ENCODE data around the gene GRAMD1C.

Gene GRAMD1C

DNA sequence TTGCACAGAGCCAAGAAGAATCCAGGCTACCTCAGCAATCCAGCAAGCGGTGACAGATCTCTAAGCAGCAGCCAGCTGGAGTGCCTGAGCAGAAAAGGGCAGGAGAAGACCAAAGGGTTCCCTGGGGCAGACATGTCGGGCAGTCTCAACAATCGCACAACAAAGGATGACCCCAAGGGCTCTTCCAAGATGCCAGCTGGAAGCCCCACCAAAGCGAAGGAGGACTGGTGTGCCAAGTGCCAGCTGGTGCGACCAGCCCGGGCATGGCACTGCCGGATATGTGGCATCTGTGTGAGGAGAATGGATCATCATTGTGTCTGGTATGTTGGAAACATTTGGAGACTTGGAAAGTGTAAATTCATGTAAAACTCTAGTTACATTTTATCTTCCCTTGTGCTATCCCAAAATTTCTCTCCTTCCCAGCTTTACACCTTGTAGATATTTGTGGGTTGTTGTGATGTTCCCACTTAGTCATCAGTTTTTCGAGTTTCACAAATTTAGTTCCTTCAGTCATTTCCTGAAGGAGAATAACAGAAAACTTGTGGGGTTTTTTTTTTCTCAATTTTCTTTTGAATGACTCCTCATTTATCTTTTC, 115.6 kb downstream of the GRAMD1C start:
- Histone ChIP-seq H3K9me3 (ENCODE audit: control insufficient read depth, low read depth, low read length) (no peaks in the 10 kb centered on the region), H3K27ac (ENCODE audit: low read length) (no peak overlapping the region), H3K9ac (ENCODE audit: low read length) (no peak overlapping the region), H3K27me3 (ENCODE audit: control insufficient read depth, insufficient read depth, low read length) (peaks cover 2% of the 10 kb centered on the region), H3K4me1 (ENCODE audit: control insufficient read depth, low read depth, low read length) (peaks cover under 1% of the 10 kb centered on the region), H3K4me3 (ENCODE audit: low read length) (no peak overlapping the region), H3K36me3 (ENCODE audit: control insufficient read depth, low read depth, low read length) (no peaks in the 10 kb centered on the region)

DNA sequence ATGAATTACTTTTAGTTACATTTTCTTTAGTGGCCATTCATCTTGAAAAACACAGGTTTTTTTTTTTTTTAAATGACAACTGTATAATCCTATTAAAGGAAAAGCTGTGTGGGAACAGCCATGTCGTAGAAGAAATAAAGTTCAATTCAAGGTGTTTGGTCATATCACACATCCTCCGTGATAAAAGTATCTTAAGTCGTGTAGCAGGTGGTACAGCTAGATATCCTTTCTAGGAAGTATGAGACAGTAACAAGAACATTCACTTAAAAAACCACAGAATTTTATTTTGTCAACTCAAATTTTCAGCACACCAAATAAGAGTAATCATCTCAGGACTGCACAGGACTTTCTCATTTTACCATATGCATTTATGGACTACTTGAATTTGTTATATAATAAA, 125.3 kb downstream of the GRAMD1C start:
- H3K9me3 ChIP-seq (ENCODE audit: control insufficient read depth, low read depth, low read length): no peaks in the 10 kb centered on the region
- no peaks in the 10 kb centered on the region for H3K27me3 ChIP-seq (ENCODE audit: control insufficient read depth, insufficient read depth, low read length)
- peaks cover 7% of the 10 kb centered on the region for H3K4me1 ChIP-seq (ENCODE audit: control insufficient read depth, low read depth, low read length)
- H3K27ac ChIP-seq (ENCODE audit: low read length): no peak overlapping the region
- no peaks in the 10 kb centered on the region for H3K36me3 ChIP-seq (ENCODE audit: control insufficient read depth, low read depth, low read length)
- no peak overlapping the region for H3K9ac ChIP-seq (ENCODE audit: low read length)
- H3K4me3 ChIP-seq (ENCODE audit: low read length): no peak overlapping the region

DNA sequence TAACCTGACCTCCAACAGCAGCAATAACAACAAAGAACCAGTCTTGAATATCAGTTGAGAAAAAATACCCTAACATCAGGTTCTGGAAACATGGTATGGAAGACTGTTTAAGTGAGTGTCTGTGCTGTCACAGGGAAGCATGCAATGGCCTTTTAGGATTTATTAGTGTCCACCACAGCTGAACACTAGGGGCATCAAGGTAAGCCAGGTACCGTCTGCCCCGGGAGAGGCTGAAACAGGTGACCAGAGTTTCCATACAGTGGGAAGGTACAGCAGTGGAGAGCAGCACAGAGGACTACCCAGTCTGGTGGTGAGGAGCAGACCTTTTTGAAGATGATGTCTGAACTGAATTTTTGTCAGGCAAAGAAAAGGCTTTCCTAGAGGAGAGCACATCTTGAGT, 127.6 kb downstream of the GRAMD1C start:
- Histone ChIP-seq H3K9me3 (ENCODE audit: control insufficient read depth, low read depth, low read length) (no peaks in the 10 kb centered on the region), H3K4me3 (ENCODE audit: low read length) (no peak overlapping the region), H3K36me3 (ENCODE audit: control insufficient read depth, low read depth, low read length) (no peaks in the 10 kb centered on the region), H3K27ac (ENCODE audit: low read length) (no peak overlapping the region), H3K9ac (ENCODE audit: low read length) (no peak overlapping the region), H3K27me3 (ENCODE audit: control insufficient read depth, insufficient read depth, low read length) (no peaks in the 10 kb centered on the region), H3K4me1 (ENCODE audit: control insufficient read depth, low read depth, low read length) (peaks cover 7% of the 10 kb centered on the region)

DNA sequence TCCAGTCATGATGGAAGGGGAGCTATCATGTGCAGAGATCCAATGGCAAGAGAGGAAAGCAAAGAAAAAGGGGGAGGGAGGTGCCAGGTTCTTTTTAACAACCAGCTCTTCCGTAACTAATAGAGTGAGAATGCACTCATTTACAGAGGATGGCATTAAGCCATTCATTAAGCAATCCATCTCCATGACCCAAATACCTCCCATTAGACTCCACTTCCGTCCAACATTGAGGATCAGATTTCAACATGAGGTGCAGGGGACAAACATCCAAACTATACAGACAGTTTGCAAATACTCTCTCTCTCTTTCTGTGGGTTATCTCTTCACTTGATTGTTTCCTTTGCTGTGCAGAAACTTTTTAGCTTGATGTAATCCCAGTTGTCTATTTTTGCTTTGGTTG, 130.4 kb downstream of the GRAMD1C start:
- no peaks in the 10 kb centered on the region for H3K36me3 ChIP-seq (ENCODE audit: control insufficient read depth, low read depth, low read length)
- no peaks in the 10 kb centered on the region for H3K4me1 ChIP-seq (ENCODE audit: control insufficient read depth, low read depth, low read length)
- H3K27me3 ChIP-seq (ENCODE audit: control insufficient read depth, insufficient read depth, low read length): no peaks in the 10 kb centered on the region
- no peak overlapping the region for H3K4me3 ChIP-seq (ENCODE audit: low read length)
- no peak overlapping the region for H3K9ac ChIP-seq (ENCODE audit: low read length)
- H3K27ac ChIP-seq (ENCODE audit: low read length): no peak overlapping the region
- peaks cover 5% of the 10 kb centered on the region for H3K9me3 ChIP-seq (ENCODE audit: control insufficient read depth, low read depth, low read length)

DNA sequence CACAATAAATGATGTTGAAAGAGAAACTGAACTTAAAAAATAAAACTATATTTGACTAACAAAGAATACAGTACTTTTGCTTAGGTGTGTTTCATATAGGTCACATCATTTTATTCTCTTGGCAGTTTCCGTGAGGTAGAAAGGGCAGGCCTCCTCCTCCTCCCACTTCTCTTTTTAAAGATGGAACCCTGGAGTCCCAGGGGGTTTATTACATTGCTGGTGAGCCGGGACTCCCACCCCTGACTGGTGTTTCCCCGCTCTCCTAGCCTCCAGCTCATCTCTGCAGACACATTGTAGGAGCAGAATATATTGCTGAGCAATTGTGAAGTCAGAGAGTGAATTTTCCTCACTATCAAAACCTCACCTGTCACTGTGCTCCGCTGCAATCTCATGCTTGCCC, 139.2 kb downstream of the GRAMD1C start:
- Histone ChIP-seq H3K9ac (ENCODE audit: low read length) (no peak overlapping the region), H3K9me3 (ENCODE audit: control insufficient read depth, low read depth, low read length) (peaks cover 5% of the 10 kb centered on the region), H3K4me3 (ENCODE audit: low read length) (no peak overlapping the region), H3K4me1 (ENCODE audit: control insufficient read depth, low read depth, low read length) (no peaks in the 10 kb centered on the region), H3K27ac (ENCODE audit: low read length) (no peak overlapping the region), H3K36me3 (ENCODE audit: control insufficient read depth, low read depth, low read length) (no peaks in the 10 kb centered on the region), H3K27me3 (ENCODE audit: control insufficient read depth, insufficient read depth, low read length) (no peaks in the 10 kb centered on the region)

DNA sequence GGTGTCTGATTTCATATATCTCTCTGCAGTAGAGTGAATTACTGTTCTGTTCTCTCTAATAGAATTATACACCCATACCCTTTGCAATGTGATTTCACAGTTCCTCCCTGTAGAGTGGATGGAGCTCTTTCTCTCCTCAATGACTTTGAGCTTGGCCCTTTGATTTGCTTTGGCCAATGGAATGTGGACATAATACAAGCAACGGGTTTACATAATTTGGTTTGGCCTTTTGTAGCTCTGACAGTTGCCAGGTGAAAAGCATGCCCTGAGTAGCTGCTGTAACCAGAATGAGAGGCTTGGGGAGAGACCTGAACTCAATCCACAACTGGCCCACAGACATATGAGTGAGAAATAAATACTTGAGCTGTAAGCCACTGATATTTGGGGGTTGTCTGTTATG, 141.3 kb downstream of the GRAMD1C start:
- Histone ChIP-seq H3K4me1 (ENCODE audit: control insufficient read depth, low read depth, low read length) (no peaks in the 10 kb centered on the region), H3K27ac (ENCODE audit: low read length) (no peak overlapping the region), H3K36me3 (ENCODE audit: control insufficient read depth, low read depth, low read length) (no peaks in the 10 kb centered on the region), H3K9ac (ENCODE audit: low read length) (no peak overlapping the region), H3K27me3 (ENCODE audit: control insufficient read depth, insufficient read depth, low read length) (no peaks in the 10 kb centered on the region), H3K9me3 (ENCODE audit: control insufficient read depth, low read depth, low read length) (no peaks in the 10 kb centered on the region), H3K4me3 (ENCODE audit: low read length) (no peak overlapping the region)

DNA sequence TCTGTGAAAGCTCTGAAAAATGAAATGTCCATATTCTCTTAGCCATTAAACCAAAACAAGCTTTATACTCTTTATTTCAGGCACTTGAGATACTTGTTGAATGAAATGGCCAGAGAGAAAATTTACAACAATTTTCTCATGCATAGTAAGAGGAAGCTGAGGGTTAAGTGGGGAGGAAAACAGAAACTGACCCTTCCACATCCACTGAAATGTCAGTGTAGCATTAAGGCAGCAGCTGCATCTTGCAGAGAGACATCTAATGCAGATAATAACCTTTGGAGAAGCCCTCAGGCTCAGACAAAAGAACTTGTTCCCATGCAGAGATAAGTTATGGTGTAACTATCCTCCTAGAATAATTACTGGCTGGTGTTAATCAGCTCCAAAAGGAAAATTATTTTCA, 143.2 kb downstream of the GRAMD1C start:
- Histone ChIP-seq H3K9ac (ENCODE audit: low read length) (no peak overlapping the region), H3K4me1 (ENCODE audit: control insufficient read depth, low read depth, low read length) (no peaks in the 10 kb centered on the region), H3K36me3 (ENCODE audit: control insufficient read depth, low read depth, low read length) (no peaks in the 10 kb centered on the region), H3K27ac (ENCODE audit: low read length) (no peak overlapping the region), H3K9me3 (ENCODE audit: control insufficient read depth, low read depth, low read length) (no peaks in the 10 kb centered on the region), H3K27me3 (ENCODE audit: control insufficient read depth, insufficient read depth, low read length) (no peaks in the 10 kb centered on the region), H3K4me3 (ENCODE audit: low read length) (no peak overlapping the region)

DNA sequence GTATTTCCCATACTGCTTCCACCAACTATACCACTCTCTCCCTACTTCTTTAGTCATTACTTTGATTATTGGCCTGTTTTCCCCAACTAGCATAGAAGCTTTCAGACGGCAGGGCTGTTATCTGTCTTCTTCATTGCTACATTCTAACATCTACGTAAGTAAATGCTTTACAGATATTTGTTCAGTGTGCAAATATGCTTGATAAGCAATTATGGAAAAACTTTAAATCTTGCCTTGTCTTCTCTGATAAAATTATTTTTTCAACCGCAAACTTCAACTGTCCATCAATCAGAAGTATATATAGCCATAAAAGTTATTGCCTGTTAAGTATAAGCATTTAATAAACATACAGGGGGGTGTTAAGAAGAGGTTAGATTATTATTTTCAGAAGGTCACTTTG, 145.0 kb downstream of the GRAMD1C start:
- Histone ChIP-seq H3K36me3 (ENCODE audit: control insufficient read depth, low read depth, low read length) (no peaks in the 10 kb centered on the region), H3K9ac (ENCODE audit: low read length) (no peak overlapping the region), H3K9me3 (ENCODE audit: control insufficient read depth, low read depth, low read length) (no peaks in the 10 kb centered on the region), H3K27ac (ENCODE audit: low read length) (no peak overlapping the region), H3K27me3 (ENCODE audit: control insufficient read depth, insufficient read depth, low read length) (no peaks in the 10 kb centered on the region), H3K4me1 (ENCODE audit: control insufficient read depth, low read depth, low read length) (no peaks in the 10 kb centered on the region), H3K4me3 (ENCODE audit: low read length) (no peak overlapping the region)

DNA sequence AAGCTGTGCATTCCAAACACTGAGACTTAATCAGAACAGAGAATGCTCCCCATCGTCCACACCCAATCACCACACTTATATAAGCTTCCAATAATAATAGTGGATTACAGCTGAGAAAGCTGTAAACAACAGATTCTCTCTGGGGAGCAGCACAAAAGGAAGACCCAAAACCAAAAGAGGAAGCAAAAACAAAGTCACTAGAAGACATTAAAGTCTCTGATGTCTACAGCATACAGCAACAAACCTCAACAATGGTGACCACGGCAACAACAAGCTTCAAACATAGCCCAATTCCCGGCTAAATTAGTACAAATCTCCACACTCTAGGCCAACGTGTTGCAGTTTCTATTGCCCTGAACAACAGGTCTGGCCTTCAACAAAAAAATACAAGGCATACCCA, 147.0 kb downstream of the GRAMD1C start:
- no peaks in the 10 kb centered on the region for H3K36me3 ChIP-seq (ENCODE audit: control insufficient read depth, low read depth, low read length)
- no peaks in the 10 kb centered on the region for H3K4me1 ChIP-seq (ENCODE audit: control insufficient read depth, low read depth, low read length)
- no peak overlapping the region for H3K9ac ChIP-seq (ENCODE audit: low read length)
- H3K27ac ChIP-seq (ENCODE audit: low read length): no peak overlapping the region
- H3K27me3 ChIP-seq (ENCODE audit: control insufficient read depth, insufficient read depth, low read length): no peaks in the 10 kb centered on the region
- H3K4me3 ChIP-seq (ENCODE audit: low read length): no peak overlapping the region
- no peaks in the 10 kb centered on the region for H3K9me3 ChIP-seq (ENCODE audit: control insufficient read depth, low read depth, low read length)

Measured in iPS-18a (cell line).